ENCODE measurements around the gene TEX264.
A peak's percentile ranks its signal among the peaks of the same experiment; 100 is the strongest.

The TEX264 gene

GRCh38 chr3:51669241-51670052 lies 1.6 kb upstream of the TEX264 start:
- peaks cover 47% of the 10 kb centered on the region for H3K4me1 Mint-ChIP-seq (ENCODE audit: low read depth)

GRCh38 chr3:51670053-51670822 lies 814 bp upstream of the TEX264 start:
- Mint-ChIP-seq H3K4me1 (ENCODE audit: low read depth) (peaks cover 54% of the 10 kb centered on the region), H3K27ac (peak overlapping the region; percentile 28), H3K4me3 (peak overlapping the region; percentile 90), H3K9me3 (ENCODE audit: low read depth) (no peaks in the 10 kb centered on the region), H3K27me3 (no peaks in the 10 kb centered on the region), H3K36me3 (peaks cover 3% of the 10 kb centered on the region)

More at GRCh38 chr3:51669241-51670052, 1.6 kb upstream of the TEX264 start:
- Mint-ChIP-seq H3K36me3 (no peaks in the 10 kb centered on the region), H3K27ac (peak overlapping the region; percentile 73), H3K27me3 (no peaks in the 10 kb centered on the region), H3K9me3 (ENCODE audit: low read depth) (no peaks in the 10 kb centered on the region), H3K4me3 (peak overlapping the region; percentile 90)

- Mint-ChIP-seq H3K4me3 (peak overlapping the region; percentile 90), H3K4me1 (ENCODE audit: low read depth) (peaks cover 71% of the 10 kb centered on the region), H3K9me3 (ENCODE audit: low read depth) (no peaks in the 10 kb centered on the region), H3K27me3 (no peaks in the 10 kb centered on the region), H3K27ac (peak overlapping the region; percentile 89), H3K36me3 (peaks cover 7% of the 10 kb centered on the region)
Measured at GRCh38 chr3:51671734-51672475, 853 bp downstream of the TEX264 start.

GRCh38 chr3:51673181-51673801 lies 2.2 kb downstream of the TEX264 start:
- Mint-ChIP-seq H3K27ac (peak overlapping the region; percentile 76), H3K9me3 (ENCODE audit: low read depth) (no peaks in the 10 kb centered on the region), H3K4me1 (ENCODE audit: low read depth) (peaks cover 79% of the 10 kb centered on the region), H3K36me3 (peaks cover 7% of the 10 kb centered on the region), H3K4me3 (peak overlapping the region; percentile 68), H3K27me3 (no peaks in the 10 kb centered on the region)

GRCh38 chr3:51673802-51674654 lies 3.0 kb downstream of the TEX264 start:
- no peaks in the 10 kb centered on the region for H3K27me3 Mint-ChIP-seq
- H3K9me3 Mint-ChIP-seq (ENCODE audit: low read depth): no peaks in the 10 kb centered on the region

GRCh38 chr3:51675201-51675611 lies 4.2 kb downstream of the TEX264 start:
- H3K9me3 Mint-ChIP-seq (ENCODE audit: low read depth): no peaks in the 10 kb centered on the region
- peak overlapping the region; percentile 68 for H3K27ac Mint-ChIP-seq
- peak overlapping the region; percentile 41 for H3K4me3 Mint-ChIP-seq
- H3K4me1 Mint-ChIP-seq (ENCODE audit: low read depth): peaks cover 80% of the 10 kb centered on the region
- H3K27me3 Mint-ChIP-seq: no peaks in the 10 kb centered on the region
- peaks cover 7% of the 10 kb centered on the region for H3K36me3 Mint-ChIP-seq

More at GRCh38 chr3:51673802-51674654, 3.0 kb downstream of the TEX264 start:
- H3K4me1 Mint-ChIP-seq (ENCODE audit: low read depth): peaks cover 81% of the 10 kb centered on the region
- H3K4me3 Mint-ChIP-seq: peak overlapping the region; percentile 68
- peaks cover 7% of the 10 kb centered on the region for H3K36me3 Mint-ChIP-seq
- H3K27ac Mint-ChIP-seq: no peak overlapping the region

- Mint-ChIP-seq H3K27me3 (no peaks in the 10 kb centered on the region), H3K27ac (peak overlapping the region; percentile 68), H3K4me1 (ENCODE audit: low read depth) (peaks cover 82% of the 10 kb centered on the region), H3K9me3 (ENCODE audit: low read depth) (no peaks in the 10 kb centered on the region), H3K4me3 (no peak overlapping the region), H3K36me3 (peaks cover 7% of the 10 kb centered on the region)
Measured at GRCh38 chr3:51676102-51676640, 5.1 kb downstream of the TEX264 start.

GRCh38 chr3:51677358-51677757 lies 6.3 kb downstream of the TEX264 start:
- no peak overlapping the region for H3K4me3 Mint-ChIP-seq
- no peaks in the 10 kb centered on the region for H3K9me3 Mint-ChIP-seq (ENCODE audit: low read depth)
- H3K27me3 Mint-ChIP-seq: no peaks in the 10 kb centered on the region
- peaks cover 10% of the 10 kb centered on the region for H3K36me3 Mint-ChIP-seq
- peak overlapping the region; percentile 2 for H3K27ac Mint-ChIP-seq
- peaks cover 89% of the 10 kb centered on the region for H3K4me1 Mint-ChIP-seq (ENCODE audit: low read depth)

- Mint-ChIP-seq H3K27ac (peak overlapping the region; percentile 2), H3K4me3 (no peak overlapping the region), H3K9me3 (ENCODE audit: low read depth) (no peaks in the 10 kb centered on the region), H3K36me3 (peaks cover 10% of the 10 kb centered on the region), H3K4me1 (ENCODE audit: low read depth) (peaks cover 90% of the 10 kb centered on the region), H3K27me3 (no peaks in the 10 kb centered on the region)
Measured at GRCh38 chr3:51678186-51678585, 7.1 kb downstream of the TEX264 start.

- Mint-ChIP-seq H3K9me3 (ENCODE audit: low read depth) (no peaks in the 10 kb centered on the region), H3K27ac (peak overlapping the region; percentile 41), H3K27me3 (no peaks in the 10 kb centered on the region), H3K4me1 (ENCODE audit: low read depth) (peaks cover 89% of the 10 kb centered on the region), H3K36me3 (peaks cover 10% of the 10 kb centered on the region), H3K4me3 (no peak overlapping the region)
Measured at GRCh38 chr3:51678641-51679040, 7.6 kb downstream of the TEX264 start.

GRCh38 chr3:51679318-51679717 lies 8.3 kb downstream of the TEX264 start:
- Mint-ChIP-seq H3K27me3 (no peaks in the 10 kb centered on the region), H3K9me3 (ENCODE audit: low read depth) (no peaks in the 10 kb centered on the region), H3K27ac (peak overlapping the region; percentile 68), H3K36me3 (peaks cover 10% of the 10 kb centered on the region), H3K4me3 (no peak overlapping the region), H3K4me1 (ENCODE audit: low read depth) (peaks cover 89% of the 10 kb centered on the region)

GRCh38 chr3:51679777-51680176 lies 8.7 kb downstream of the TEX264 start:
- peak overlapping the region; percentile 68 for H3K27ac Mint-ChIP-seq
- peaks cover 90% of the 10 kb centered on the region for H3K4me1 Mint-ChIP-seq (ENCODE audit: low read depth)
- peaks cover 9% of the 10 kb centered on the region for H3K36me3 Mint-ChIP-seq
- no peaks in the 10 kb centered on the region for H3K9me3 Mint-ChIP-seq (ENCODE audit: low read depth)
- no peak overlapping the region for H3K4me3 Mint-ChIP-seq
- H3K27me3 Mint-ChIP-seq: no peaks in the 10 kb centered on the region

GRCh38 chr3:51680196-51680595 lies 9.1 kb downstream of the TEX264 start:
- Mint-ChIP-seq H3K4me1 (ENCODE audit: low read depth) (peaks cover 90% of the 10 kb centered on the region), H3K9me3 (ENCODE audit: low read depth) (no peaks in the 10 kb centered on the region), H3K27ac (peak overlapping the region; percentile 68), H3K27me3 (no peaks in the 10 kb centered on the region), H3K36me3 (peaks cover 9% of the 10 kb centered on the region), H3K4me3 (no peak overlapping the region)

All from activated naive CD8-positive, alpha-beta T cell (primary cell).